SU-DHL-6 (cell line): ENCODE measurements around the gene PHF14.

Experiments
- EZH2phosphoT487 ChIP-seq: fragments of 200-600 bp; sonication (generic), shearing (Covaris generic); conservative IDR thresholded peaks from 2 replicates; pipeline ENCODE4 v1.6.1; 2018; ENCODE audit warnings: mild to moderate bottlenecking, antibody characterized with exemption, low read length, moderate library complexity, mixed read lengths
- TF ChIP-seq, protein P1 (sequence below): fragments of 200-600 bp; sonication (generic); IDR thresholded peaks from one replicate; pipeline ENCODE4 v1.5.1; 2017; ENCODE audit warnings: antibody characterized with exemption, mild to moderate bottlenecking, low read length, moderate library complexity; ENCODE audit not compliant: insufficient read depth, poor library complexity, severe bottlenecking

DNA sequence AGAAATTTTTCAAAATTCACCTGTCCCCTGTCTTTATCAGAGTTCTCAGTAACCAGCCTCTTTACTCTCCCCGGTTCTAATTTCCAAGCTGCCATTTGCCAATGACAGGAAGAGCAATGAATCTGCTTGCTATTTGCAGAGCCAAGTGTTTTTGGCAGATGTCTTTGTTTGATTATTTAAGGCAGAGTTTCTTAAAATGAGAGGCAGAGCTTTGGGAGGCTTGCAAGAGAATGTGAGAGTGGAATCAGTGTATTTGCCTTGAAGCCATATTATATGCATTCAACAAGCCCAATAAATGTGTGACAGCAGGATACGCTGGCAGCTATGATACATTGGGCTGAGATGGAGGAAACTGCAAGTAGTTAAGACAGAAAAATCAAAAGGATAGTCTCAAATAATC is 196.5 kb downstream of the PHF14 start:
- TF ChIP-seq, protein P1, sequence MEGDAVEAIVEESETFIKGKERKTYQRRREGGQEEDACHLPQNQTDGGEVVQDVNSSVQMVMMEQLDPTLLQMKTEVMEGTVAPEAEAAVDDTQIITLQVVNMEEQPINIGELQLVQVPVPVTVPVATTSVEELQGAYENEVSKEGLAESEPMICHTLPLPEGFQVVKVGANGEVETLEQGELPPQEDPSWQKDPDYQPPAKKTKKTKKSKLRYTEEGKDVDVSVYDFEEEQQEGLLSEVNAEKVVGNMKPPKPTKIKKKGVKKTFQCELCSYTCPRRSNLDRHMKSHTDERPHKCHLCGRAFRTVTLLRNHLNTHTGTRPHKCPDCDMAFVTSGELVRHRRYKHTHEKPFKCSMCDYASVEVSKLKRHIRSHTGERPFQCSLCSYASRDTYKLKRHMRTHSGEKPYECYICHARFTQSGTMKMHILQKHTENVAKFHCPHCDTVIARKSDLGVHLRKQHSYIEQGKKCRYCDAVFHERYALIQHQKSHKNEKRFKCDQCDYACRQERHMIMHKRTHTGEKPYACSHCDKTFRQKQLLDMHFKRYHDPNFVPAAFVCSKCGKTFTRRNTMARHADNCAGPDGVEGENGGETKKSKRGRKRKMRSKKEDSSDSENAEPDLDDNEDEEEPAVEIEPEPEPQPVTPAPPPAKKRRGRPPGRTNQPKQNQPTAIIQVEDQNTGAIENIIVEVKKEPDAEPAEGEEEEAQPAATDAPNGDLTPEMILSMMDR = no peak
- TF ChIP-seq EZH2phosphoT487 = no peak
